HCT116 (cell line): ENCODE data around the gene CDC45. TPM values are rescaled to one million over a fixed set of nuclear protein-coding genes. Genes with fewer than 3 reads are reported as not detected.

ENCODE experiments used
- ATAC-seq: fragments of 200-7000 bp; cut with Tn5 transposase; 2 replicates; pipeline ENCODE4 v1.9.1; 2020; ENCODE audit warnings: mild to moderate bottlenecking, moderate library complexity
- BruUV-seq: library from RNA; stranded (reverse); fragments of 400-500 nt; replicated peaks from 2 replicates; lab custom pipeline; 2021; lab: Mats Ljungman, UMichigan
- CTCF ChIA-PET: fragments of 300-600 bp; sonication (Branson Sonifier 250); formaldehyde crosslinking; loops from one replicate; lab custom pipeline; 2021; ENCODE audit warnings: antibody characterized with exemption; lab: Charles Lee
- POLR2A ChIA-PET: fragments of 300-600, 350-600 bp; sonication (Branson Sonifier 250); formaldehyde crosslinking; loops from one replicate; lab custom pipeline; 2021; ENCODE audit warnings: antibody characterized with exemption; lab: Charles Lee
- RAD21 ChIA-PET, 2 experiments: fragments of 300-600 bp; sonication (Branson Sonifier 250); formaldehyde crosslinking; loops; one replicate each; lab custom pipeline; 2023; ENCODE audit warnings: low total read pairs in 2 of 2; ENCODE audit not compliant: uncharacterized antibody in 2 of 2, unreplicated experiment in 2 of 2, low non-redundant PET in 1 of 2; lab: Charles Lee
- DNase-seq: peaks from one replicate; pipeline ENCODE4 v3.0.0-alpha.2; 2010; ENCODE audit warnings: low read depth, low spot score
- H2AFZ ChIP-seq: fragments of 200-600 bp; shearing (Covaris generic), sonication (generic); 2 replicates; pipeline ENCODE4 v1.6.1; 2017; ENCODE audit warnings: low read depth, mixed run types, mixed read lengths, antibody characterized with exemption, low read length; ENCODE audit not compliant: poor library complexity, severe bottlenecking
- H3K27ac ChIP-seq: 2 replicates; pipeline ENCODE4 v1.5.1; 2012; ENCODE audit warnings: low read depth, low read length
- H3K27me3 ChIP-seq: fragments of 200-600 bp; sonication (generic); 2 replicates; pipeline ENCODE4 v1.6.1; 2016; ENCODE audit warnings: mixed run types, low read length, mixed read lengths; ENCODE audit not compliant: insufficient read depth
- H3K36me3 ChIP-seq, 2 experiments: fragments of 200-500 bp in 1 of 2; fragments of 200-600 bp in 1 of 2; sonication (Bioruptor generic) in 1 of 2; sonication (generic) in 1 of 2; 2 replicates each; pipeline versions ENCODE4 v1.5.1 to v1.6.1; 2014 to 2016; ENCODE audit warnings: low read length in 2 of 2, inconsistent platforms in 1 of 2, mixed read lengths in 1 of 2, mixed run types in 1 of 2; ENCODE audit not compliant: insufficient read depth in 2 of 2, control insufficient read depth in 1 of 2
- H3K4me1 ChIP-seq, 2 experiments: fragments of 200-600 bp in 1 of 2; sonication (generic) in 1 of 2; 2 replicates each; pipeline versions ENCODE4 v1.5.1 to v1.6.1; 2012 to 2017; ENCODE audit warnings: low read length in 2 of 2, inconsistent platforms in 1 of 2, mild to moderate bottlenecking in 1 of 2, mixed read lengths in 1 of 2, mixed run types in 1 of 2, moderate library complexity in 1 of 2; ENCODE audit not compliant: insufficient read depth in 2 of 2, control insufficient read depth in 1 of 2
- H3K4me2 ChIP-seq: fragments of 200-600 bp; sonication (generic); 2 replicates; pipeline ENCODE4 v1.6.1; 2017; ENCODE audit warnings: mixed run types, low read length, mixed read lengths
- H3K4me3 ChIP-seq, 2 experiments: fragments of 200-600 bp in 1 of 2; sonication (generic) in 1 of 2; replicated peaks in 1 of 2; 2 replicates each; pipeline ENCODE4 v1.5.1; 2011 to 2016; ENCODE audit warnings: low read length in 2 of 2, control low read depth in 1 of 2, low read depth in 1 of 2, mild to moderate bottlenecking in 1 of 2, mixed read lengths in 1 of 2, mixed run types in 1 of 2
- H3K79me2 ChIP-seq: fragments of 200-600 bp; sonication (generic); 2 replicates; pipeline ENCODE4 v1.6.1; 2017; ENCODE audit warnings: mild to moderate bottlenecking, mixed run types, low read length, moderate library complexity, mixed read lengths; ENCODE audit not compliant: insufficient read depth
- H3K9ac ChIP-seq: fragments of 200-600 bp; sonication (generic); 2 replicates; pipeline ENCODE4 v1.6.1; 2016; ENCODE audit warnings: low read length, mixed read lengths
- H3K9me2 ChIP-seq: fragments of 200-600 bp; sonication (generic), shearing (Covaris generic); 2 replicates; pipeline ENCODE4 v1.6.1; 2017; ENCODE audit warnings: mixed run types, mild to moderate bottlenecking, moderate library complexity; ENCODE audit not compliant: insufficient read depth
- H3K9me3 ChIP-seq, 2 experiments: fragments of 200-500 bp in 1 of 2; fragments of 200-600 bp in 1 of 2; sonication (Bioruptor generic) in 1 of 2; sonication (generic) in 1 of 2; 2 replicates each; pipeline ENCODE4 v1.6.1; 2014 to 2017; ENCODE audit warnings: low read length in 2 of 2, mixed read lengths in 2 of 2, inconsistent platforms in 1 of 2, low read depth in 1 of 2, mild to moderate bottlenecking in 1 of 2, mixed run types in 1 of 2, moderate library complexity in 1 of 2; ENCODE audit not compliant: control insufficient read depth in 1 of 2, insufficient read depth in 1 of 2
- H4K20me1 ChIP-seq: fragments of 200-600 bp; sonication (generic), shearing (Covaris generic); 2 replicates; pipeline ENCODE4 v1.6.1; 2017; ENCODE audit warnings: mixed run types, mild to moderate bottlenecking, moderate library complexity; ENCODE audit not compliant: insufficient read depth
- EGR1 ChIP-seq: IDR thresholded peaks from 2 replicates; pipeline ENCODE4 v1.6.1; 2012; ENCODE audit warnings: low read depth
- ELF1 ChIP-seq: IDR thresholded peaks from 2 replicates; pipeline ENCODE4 v1.6.1; 2012; ENCODE audit warnings: low read depth, borderline replicate concordance
- POLR2A ChIP-seq: IDR thresholded peaks from 2 replicates; pipeline ENCODE4 v1.7.0; 2011; ENCODE audit warnings: borderline replicate concordance; ENCODE audit not compliant: insufficient read depth, insufficient read length; ENCODE audit errors: extremely low read depth
- POLR2AphosphoS5 ChIP-seq: IDR thresholded peaks from 2 replicates; pipeline ENCODE4 v1.6.1; 2011; ENCODE audit warnings: mild to moderate bottlenecking, low read depth, low read length, moderate library complexity
- SIN3A ChIP-seq: IDR thresholded peaks from 2 replicates; pipeline ENCODE4 v1.6.1; 2012; ENCODE audit warnings: low read depth
- SP1 ChIP-seq: IDR thresholded peaks from 2 replicates; pipeline ENCODE4 v1.6.1; 2012; ENCODE audit warnings: low read depth
- SRF ChIP-seq: IDR thresholded peaks from 2 replicates; pipeline ENCODE4 v1.6.1; 2012; ENCODE audit warnings: low read depth
- TCF7L2 ChIP-seq: IDR thresholded peaks from 2 replicates; pipeline ENCODE4 v1.7.0; 2011; ENCODE audit warnings: borderline replicate concordance, inconsistent platforms; ENCODE audit not compliant: insufficient read depth, insufficient read length; ENCODE audit errors: extremely low read depth
- ZNF274 ChIP-seq: fragments of 200-500 bp; sonication (Bioruptor generic); IDR thresholded peaks from 2 replicates; pipeline ENCODE4 v1.6.1; 2014; ENCODE audit warnings: mild to moderate bottlenecking, low read depth, low read length, inconsistent platforms
- intact Hi-C: fragments of 100-400 bp; cut with micrococcal nuclease; formaldehyde crosslinking; loops from 2 replicates; pipeline ENCODE4 v1.10.0; 2022
- total RNA-seq: library from RNA; stranded (reverse); gene quantifications from one replicate; pipeline ENCODE4 v1.2.1, GENCODE V29; 2021; ENCODE audit not compliant: unreplicated experiment
- TF ChIP-seq, protein P1 (sequence below): IDR thresholded peaks from 2 replicates; pipeline ENCODE4 v1.6.1; 2012
- TF ChIP-seq, protein P2 (sequence below): IDR thresholded peaks from 2 replicates; pipeline ENCODE4 v1.6.1; 2012; ENCODE audit warnings: low read depth

Gene CDC45
- total RNA-seq, 1 experiment from 2014 or later = 43.4 TPM

DNA sequence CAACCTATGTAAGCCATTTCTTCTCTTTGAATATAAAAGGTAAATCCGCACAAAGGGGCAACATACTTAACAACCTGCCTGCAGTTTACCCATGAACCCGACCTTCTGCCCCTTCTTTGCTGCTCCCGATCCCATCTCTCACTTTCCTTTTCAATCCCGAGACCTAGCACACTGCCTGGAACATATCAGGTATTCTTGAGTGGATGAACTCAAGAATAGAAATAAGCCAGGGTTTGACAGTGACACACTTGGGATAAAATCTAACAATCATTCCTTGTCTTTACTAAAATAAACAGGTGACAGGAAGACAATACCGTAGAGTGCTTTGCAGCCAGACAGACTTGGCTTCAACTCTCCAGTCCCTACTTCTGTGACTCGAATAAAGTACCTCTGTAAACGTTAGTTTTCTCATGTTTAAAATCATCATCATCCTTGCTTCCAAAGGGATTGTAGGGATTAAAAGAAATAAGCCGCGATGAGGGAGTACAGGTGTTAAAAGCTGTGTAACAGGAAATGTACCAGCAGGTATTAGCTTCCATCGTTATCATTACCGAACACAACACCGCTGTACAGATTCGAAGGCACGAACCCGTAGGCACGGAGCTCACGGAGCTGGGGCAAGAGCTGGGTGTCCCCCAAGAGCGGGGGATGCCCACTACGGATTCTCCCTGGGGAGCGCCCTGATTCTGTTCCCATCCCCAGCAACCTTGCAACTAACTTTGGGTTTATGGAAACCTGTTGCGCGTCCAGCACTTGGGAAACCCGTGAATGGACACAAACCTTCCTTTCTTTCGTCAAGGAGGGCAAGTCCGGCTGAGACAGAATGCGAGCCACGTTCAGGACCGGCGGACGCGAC, 1.4 kb upstream of the CDC45 start:
- peak overlapping the region; percentile 81 for H3K4me2 ChIP-seq
- BruUV-seq = TSS peak; percentile 51
- TF ChIP-seq, protein P1, sequence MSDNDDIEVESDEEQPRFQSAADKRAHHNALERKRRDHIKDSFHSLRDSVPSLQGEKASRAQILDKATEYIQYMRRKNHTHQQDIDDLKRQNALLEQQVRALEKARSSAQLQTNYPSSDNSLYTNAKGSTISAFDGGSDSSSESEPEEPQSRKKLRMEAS = no peak
- TF ChIP-seq ZNF274 = no peak
- no peak for TF ChIP-seq SRF
- no peak for TF ChIP-seq POLR2AphosphoS5
- TF ChIP-seq, protein P2, sequence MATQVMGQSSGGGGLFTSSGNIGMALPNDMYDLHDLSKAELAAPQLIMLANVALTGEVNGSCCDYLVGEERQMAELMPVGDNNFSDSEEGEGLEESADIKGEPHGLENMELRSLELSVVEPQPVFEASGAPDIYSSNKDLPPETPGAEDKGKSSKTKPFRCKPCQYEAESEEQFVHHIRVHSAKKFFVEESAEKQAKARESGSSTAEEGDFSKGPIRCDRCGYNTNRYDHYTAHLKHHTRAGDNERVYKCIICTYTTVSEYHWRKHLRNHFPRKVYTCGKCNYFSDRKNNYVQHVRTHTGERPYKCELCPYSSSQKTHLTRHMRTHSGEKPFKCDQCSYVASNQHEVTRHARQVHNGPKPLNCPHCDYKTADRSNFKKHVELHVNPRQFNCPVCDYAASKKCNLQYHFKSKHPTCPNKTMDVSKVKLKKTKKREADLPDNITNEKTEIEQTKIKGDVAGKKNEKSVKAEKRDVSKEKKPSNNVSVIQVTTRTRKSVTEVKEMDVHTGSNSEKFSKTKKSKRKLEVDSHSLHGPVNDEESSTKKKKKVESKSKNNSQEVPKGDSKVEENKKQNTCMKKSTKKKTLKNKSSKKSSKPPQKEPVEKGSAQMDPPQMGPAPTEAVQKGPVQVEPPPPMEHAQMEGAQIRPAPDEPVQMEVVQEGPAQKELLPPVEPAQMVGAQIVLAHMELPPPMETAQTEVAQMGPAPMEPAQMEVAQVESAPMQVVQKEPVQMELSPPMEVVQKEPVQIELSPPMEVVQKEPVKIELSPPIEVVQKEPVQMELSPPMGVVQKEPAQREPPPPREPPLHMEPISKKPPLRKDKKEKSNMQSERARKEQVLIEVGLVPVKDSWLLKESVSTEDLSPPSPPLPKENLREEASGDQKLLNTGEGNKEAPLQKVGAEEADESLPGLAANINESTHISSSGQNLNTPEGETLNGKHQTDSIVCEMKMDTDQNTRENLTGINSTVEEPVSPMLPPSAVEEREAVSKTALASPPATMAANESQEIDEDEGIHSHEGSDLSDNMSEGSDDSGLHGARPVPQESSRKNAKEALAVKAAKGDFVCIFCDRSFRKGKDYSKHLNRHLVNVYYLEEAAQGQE = no peak
- TF ChIP-seq ELF1 = no peak
- TF ChIP-seq SIN3A = no peak
- no peak for TF ChIP-seq SP1
- no peak for TF ChIP-seq EGR1
- no peak for TF ChIP-seq POLR2A
- TF ChIP-seq TCF7L2 = no peak
- no peak for DNase-seq
- H3K27ac ChIP-seq = peak overlapping the region; percentile 86
- ATAC-seq = no peak
- peak overlapping the region; percentile 93 for H3K9ac ChIP-seq
- peak overlapping the region; percentile 80 to 91 for H3K4me3 ChIP-seq
- H2AFZ ChIP-seq = no peak overlapping the region
- H4K20me1 ChIP-seq = peaks cover 9% of the 10 kb centered on the region; the same call in 1 of the 2 replicates
- POLR2A ChIA-PET = interaction anchor here (0.8 to 1.2 kb wide), 2 partner anchors 16 to 31 kb away, joined by 3 to 5 read pairs; no protein-coding TSS in a partner anchor
- H3K27me3 ChIP-seq = no peaks in the 10 kb centered on the region
- H3K79me2 ChIP-seq = peaks cover 84% of the 10 kb centered on the region
- CTCF ChIA-PET = interaction anchor here (1.8 kb wide), 1 partner anchor 299 kb away, joined by 8 read pairs; the partner anchor contains the start of gene SLC25A1
- RAD21 ChIA-PET = no interaction called here
- no peaks in the 10 kb centered on the region for H3K9me2 ChIP-seq
- H3K4me1 ChIP-seq = peaks cover 14 to 23% of the 10 kb centered on the region in 2 experiments; a peak in 3 of 4 replicates
- intact Hi-C loops = loop anchor here (5.0 to 10.0 kb wide), 4 partner anchors 154 to 356 kb away; partner anchors contain the start of genes DGCR2 and ESS2
- no peaks in the 10 kb centered on the region for H3K9me3 ChIP-seq
- H3K36me3 ChIP-seq = peaks cover 4 to 30% of the 10 kb centered on the region in 2 experiments; a peak in 3 of 4 replicates
